ENCODE measurements around the gene PCGF6.
"Not testable (repeated sequence)": the region's sequence is repeated elsewhere in the genome, so short reads cannot be mapped to it uniquely, and the experiment has no call there.

The PCGF6 gene

GRCh38 chr10:103316087-103316486 is 34.9 kb downstream of the PCGF6 start:
- no peak for DNase-seq

- no peak for DNase-seq
Measured at GRCh38 chr10:103310197-103310596, 40.7 kb downstream of the PCGF6 start.

- no peak for DNase-seq
Measured at GRCh38 chr10:103307594-103307993, 43.3 kb downstream of the PCGF6 start.

- DNase-seq = no peak
Measured at GRCh38 chr10:103295374-103296015, 55.4 kb downstream of the PCGF6 start.

GRCh38 chr10:103291588-103291987 is 59.4 kb downstream of the PCGF6 start:
- no peak for DNase-seq

- DNase-seq = no peak
Measured at GRCh38 chr10:103287992-103288391, 62.9 kb downstream of the PCGF6 start.

DNA sequence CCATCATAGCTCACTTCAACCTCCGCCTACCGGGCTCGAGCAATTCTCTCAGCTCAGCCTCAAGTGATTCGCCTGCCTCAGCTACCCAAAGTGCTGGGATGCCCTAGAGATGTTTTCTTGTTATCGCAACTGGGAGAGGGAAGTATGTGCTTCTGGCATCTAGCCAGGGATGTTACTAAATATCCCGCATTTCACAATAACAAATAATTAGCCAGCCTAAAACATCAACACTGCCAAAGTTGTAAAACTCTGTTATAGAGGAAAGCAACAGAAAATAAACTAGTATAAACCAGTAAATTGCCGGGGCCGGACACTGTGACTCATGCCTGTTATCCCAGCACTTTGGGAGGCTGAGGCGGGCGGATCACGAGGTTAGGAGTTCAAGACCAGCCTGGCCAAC is 66.8 kb downstream of the PCGF6 start:
- DNase-seq = no peak

DNA sequence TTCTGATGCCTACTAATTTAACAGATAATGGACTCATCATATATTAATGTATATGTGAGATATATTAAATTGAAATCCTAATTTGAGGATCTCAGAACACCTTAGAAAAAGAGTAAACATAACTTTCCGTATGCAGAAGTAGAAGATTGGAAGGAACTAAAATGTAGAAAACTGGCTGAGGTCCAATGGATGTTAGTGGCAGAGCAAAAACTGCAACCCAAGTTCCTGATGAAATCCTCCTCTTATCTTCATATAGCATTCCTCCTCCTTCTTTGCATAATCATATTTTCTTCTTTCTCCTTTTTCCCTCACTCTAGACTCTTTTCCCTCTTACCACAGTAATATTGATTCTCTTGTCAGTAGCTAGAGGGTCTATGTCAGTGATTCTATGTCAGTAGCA is 68.0 kb downstream of the PCGF6 start:
- DNase-seq = no peak

GRCh38 chr10:103281753-103282152 is 69.2 kb downstream of the PCGF6 start:
- peak; percentile 70 for DNase-seq

DNA sequence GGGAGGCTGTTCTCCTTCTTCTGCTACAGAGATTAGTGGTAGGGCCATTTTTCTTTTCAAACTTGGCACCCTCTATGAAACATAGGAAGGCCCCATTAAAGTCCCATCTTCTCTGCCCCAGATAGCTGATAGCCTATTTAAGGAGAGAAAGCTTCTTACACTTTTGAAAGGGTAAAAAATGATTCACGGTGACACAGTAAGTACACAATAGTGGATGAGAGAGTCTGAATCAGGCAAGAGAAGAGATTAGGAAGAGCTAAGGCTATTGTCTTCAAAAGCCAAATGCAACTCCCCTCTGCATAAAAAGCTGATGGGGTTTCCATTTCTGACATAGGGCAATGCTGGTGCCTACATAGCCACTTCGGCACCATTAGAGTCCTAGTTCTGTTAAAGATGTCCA is 70.4 kb downstream of the PCGF6 start:
- no peak for DNase-seq

GRCh38 chr10:103280031-103280430 is 70.9 kb downstream of the PCGF6 start:
- no peak for DNase-seq

DNA sequence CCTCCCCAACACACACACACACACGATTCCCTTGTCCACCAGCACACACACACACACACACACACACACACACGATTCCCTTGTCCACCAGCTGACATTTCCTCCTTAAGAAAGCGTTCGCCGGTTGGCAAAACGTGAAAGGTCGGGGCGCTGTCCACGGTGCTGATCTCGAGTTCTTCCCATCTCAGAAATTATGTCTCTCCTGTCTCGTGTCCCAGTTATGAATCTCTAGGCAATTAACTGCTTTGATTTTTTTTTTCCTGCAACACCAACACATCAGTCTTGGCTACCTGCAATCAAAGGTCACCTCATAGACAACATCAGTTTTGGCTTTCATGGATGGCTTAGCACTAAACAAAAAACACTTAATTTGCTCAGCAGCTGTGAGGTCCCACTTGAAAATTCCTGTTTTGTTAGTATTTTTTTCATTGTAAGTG is 72.1 kb downstream of the PCGF6 start:
- no peak for DNase-seq

DNA sequence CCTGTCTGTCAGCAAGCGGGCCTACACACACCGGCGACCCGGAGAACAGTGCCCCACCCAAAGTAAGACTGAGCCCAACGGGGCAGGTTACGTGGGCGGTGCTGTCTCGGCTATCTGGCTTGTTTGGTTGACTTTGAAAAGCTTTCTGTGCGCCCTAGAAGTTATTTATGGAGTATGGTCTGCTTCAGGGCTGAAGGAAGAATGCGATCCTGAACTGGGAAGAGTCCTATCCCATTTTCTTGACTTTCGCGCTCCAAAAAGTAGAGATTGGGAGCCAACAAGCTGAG is 72.5 kb downstream of the PCGF6 start:
- no peak for DNase-seq

GRCh38 chr10:103277713-103278536 is 73.0 kb downstream of the PCGF6 start:
- DNase-seq = no peak

GRCh38 chr10:103276896-103277712 is 73.8 kb downstream of the PCGF6 start, which contains the start of gene INA:
INA (plus strand) TSS chr10:103277138; CDS start chr10:103277212, 74 bp downstream.
- peak; percentile 49 for DNase-seq

GRCh38 chr10:103276251-103276895 is 74.6 kb downstream of the PCGF6 start:
- no peak for DNase-seq

- DNase-seq = no peak
Measured at GRCh38 chr10:103273041-103273441, 77.9 kb downstream of the PCGF6 start.

DNA sequence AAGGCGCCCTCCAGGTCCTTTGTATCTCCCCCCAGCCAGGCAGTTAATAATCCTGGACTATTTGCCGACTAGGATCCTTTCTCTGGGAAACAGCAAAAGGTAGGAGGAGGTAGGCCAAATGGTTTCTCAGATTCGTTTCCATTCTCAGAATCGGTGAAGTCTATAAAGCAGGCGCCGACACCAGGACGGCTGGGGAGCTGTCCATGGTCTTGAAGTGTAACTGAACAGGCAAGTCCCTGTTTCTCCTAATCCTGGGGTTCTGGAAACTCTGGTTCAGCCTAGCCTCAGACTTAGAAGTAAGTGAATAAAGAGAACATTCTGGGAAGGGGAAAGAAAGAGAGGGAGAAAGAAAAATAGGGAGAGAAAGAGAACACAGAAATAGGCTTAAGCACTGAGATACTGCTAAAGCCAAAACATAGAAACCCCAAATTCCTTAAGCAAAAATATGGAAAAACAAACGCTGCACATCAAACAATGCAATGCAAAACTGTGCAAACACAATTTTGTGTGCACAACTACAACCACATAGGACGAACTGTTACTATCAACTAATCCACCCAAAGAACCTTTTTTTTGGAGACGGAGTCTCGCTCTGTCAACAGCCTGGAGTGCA is 85.1 kb downstream of the PCGF6 start:
- no peak for DNase-seq

DNA sequence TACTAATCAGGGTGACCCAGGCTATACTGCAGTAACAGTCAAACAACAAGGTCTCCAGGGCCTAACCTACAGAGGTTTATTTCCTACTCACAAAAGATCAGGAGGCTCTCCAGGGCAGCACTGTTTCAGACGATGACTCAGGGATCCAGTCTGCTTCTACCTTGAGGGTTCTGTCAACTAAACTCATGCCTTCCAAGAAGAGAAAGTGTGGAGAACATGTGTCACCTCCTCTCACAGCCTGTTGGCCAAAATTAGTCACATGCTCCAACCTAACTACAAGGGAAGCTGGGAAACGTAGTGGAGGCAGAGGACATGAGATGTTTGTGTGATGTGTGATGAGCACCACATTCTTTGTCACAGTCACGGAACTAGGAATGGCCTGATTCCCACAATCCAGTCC is 88.7 kb downstream of the PCGF6 start:
- no peak for DNase-seq

DNA sequence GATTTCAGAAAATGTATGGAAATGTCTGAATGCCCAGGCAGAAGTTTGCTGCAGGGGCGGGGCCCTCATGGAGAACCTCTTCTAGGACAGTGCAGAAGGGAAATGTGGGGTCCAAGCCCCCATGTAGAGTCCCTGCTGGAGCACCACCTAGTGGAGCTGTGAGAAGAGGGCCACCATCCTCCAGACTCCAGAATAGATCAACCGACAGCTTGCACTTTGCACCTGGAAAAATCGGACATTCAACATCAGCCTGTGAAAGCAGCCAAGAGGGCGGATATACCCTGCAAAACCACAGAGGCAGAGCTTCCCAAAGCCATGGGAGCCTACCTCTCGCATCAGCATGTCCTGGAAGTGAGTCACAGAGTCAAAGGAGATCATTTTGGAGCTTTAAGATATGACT is 91.0 kb downstream of the PCGF6 start:
- DNase-seq = no peak

GRCh38 chr10:103258928-103259327 is 92.0 kb downstream of the PCGF6 start:
- DNase-seq = not testable (repeated sequence)

- no peak for DNase-seq
Measured at GRCh38 chr10:103257812-103258211, 93.1 kb downstream of the PCGF6 start.

- DNase-seq = no peak
Measured at GRCh38 chr10:103256613-103257012, 94.3 kb downstream of the PCGF6 start.

All from NCI-H1694 treated with DMSO at 0.1 percent for 48 hours (cell line).